ENCODE data around the gene ERF.

The ERF gene

GRCh38 chr19:42287017-42287826, 32.3 kb upstream of the ERF start:
- FAIRE-seq: no peak

GRCh38 chr19:42286349-42287016, 31.6 kb upstream of the ERF start:
- no peak for FAIRE-seq

GRCh38 chr19:42285988-42286348, 31.0 kb upstream of the ERF start:
- no peak for FAIRE-seq

- FAIRE-seq: no peak
Measured at GRCh38 chr19:42285541-42285941, 30.6 kb upstream of the ERF start.

- FAIRE-seq: no peak
Measured at GRCh38 chr19:42284591-42285341, 29.8 kb upstream of the ERF start.

GRCh38 chr19:42284066-42284501, 29.2 kb upstream of the ERF start:
- no peak for FAIRE-seq

GRCh38 chr19:42283188-42284065, 28.5 kb upstream of the ERF start:
- FAIRE-seq: no peak

GRCh38 chr19:42282819-42283187, 27.9 kb upstream of the ERF start:
- no peak for FAIRE-seq

GRCh38 chr19:42281827-42282762, 27.2 kb upstream of the ERF start:
- no peak for FAIRE-seq

- no peak for FAIRE-seq
Measured at GRCh38 chr19:42281146-42281826, 26.4 kb upstream of the ERF start.

- FAIRE-seq: no peak
Measured at GRCh38 chr19:42280815-42281145, 25.9 kb upstream of the ERF start.

GRCh38 chr19:42279902-42280814, 25.2 kb upstream of the ERF start:
- no peak for FAIRE-seq

GRCh38 chr19:42279155-42279901, 24.4 kb upstream of the ERF start:
- FAIRE-seq: no peak

- no peak for FAIRE-seq
Measured at GRCh38 chr19:42278452-42279154, 23.7 kb upstream of the ERF start.

GRCh38 chr19:42277821-42278451, 23.0 kb upstream of the ERF start:
- no peak for FAIRE-seq

- no peak for FAIRE-seq
Measured at GRCh38 chr19:42276821-42277220, 21.9 kb upstream of the ERF start.

- FAIRE-seq: no peak
Measured at GRCh38 chr19:42276284-42276683, 21.4 kb upstream of the ERF start.

GRCh38 chr19:42275517-42275916, 20.6 kb upstream of the ERF start:
- FAIRE-seq: no peak
